Mucosa of gallbladder (tissue), 1 donor: ENCODE results near the gene HS3ST3A1. TPM values are rescaled to one million over a fixed set of nuclear protein-coding genes. Genes with fewer than 3 reads are reported as not detected.

ENCODE experiments used
- DNase-seq: peaks from one replicate; pipeline ENCODE4 v3.0.0-alpha.2; 2020; ENCODE audit warnings: low spot score
- total RNA-seq: library from RNA; stranded (reverse); gene quantifications from one replicate; pipeline ENCODE4 v1.2.1, GENCODE V29; 2021
- donor health status: DM: no; HTN: no; CAD: no.

The HS3ST3A1 gene
- total RNA-seq, 1 donor from 2014 or later, result 0.49 TPM

GRCh38 chr17:13598353-13599167, 3.2 kb downstream of the HS3ST3A1 start:
- no peak for DNase-seq

- DNase-seq, result no peak
Observed at GRCh38 chr17:13597723-13598347, 3.9 kb downstream of the HS3ST3A1 start.

GRCh38 chr17:13596241-13596923, 5.3 kb downstream of the HS3ST3A1 start:
- no peak for DNase-seq

GRCh38 chr17:13595599-13595899, 6.2 kb downstream of the HS3ST3A1 start:
- DNase-seq, result no peak

- peak; percentile 84 for DNase-seq
Observed at GRCh38 chr17:13594762-13595598, 6.7 kb downstream of the HS3ST3A1 start.

- DNase-seq, result no peak
Observed at GRCh38 chr17:13594310-13594709, 7.4 kb downstream of the HS3ST3A1 start.

- DNase-seq, result no peak
Observed at GRCh38 chr17:13593757-13594156, 8.0 kb downstream of the HS3ST3A1 start.

GRCh38 chr17:13593021-13593751, 8.5 kb downstream of the HS3ST3A1 start:
- no peak for DNase-seq

GRCh38 chr17:13592427-13592826, 9.3 kb downstream of the HS3ST3A1 start:
- no peak for DNase-seq

GRCh38 chr17:13590441-13590840, 11.3 kb downstream of the HS3ST3A1 start:
- no peak for DNase-seq

- DNase-seq, result no peak
Observed at GRCh38 chr17:13589658-13590057, 12.1 kb downstream of the HS3ST3A1 start.

GRCh38 chr17:13587487-13588338, 14.0 kb downstream of the HS3ST3A1 start:
- DNase-seq, result no peak

- no peak for DNase-seq
Observed at GRCh38 chr17:13584701-13585080, 17.0 kb downstream of the HS3ST3A1 start.

- DNase-seq, result no peak
Observed at GRCh38 chr17:13583996-13584700, 17.6 kb downstream of the HS3ST3A1 start.

- DNase-seq, result no peak
Observed at GRCh38 chr17:13582776-13583547, 18.8 kb downstream of the HS3ST3A1 start.

GRCh38 chr17:13581925-13582324, 19.8 kb downstream of the HS3ST3A1 start:
- no peak for DNase-seq

GRCh38 chr17:13580790-13581189, 20.9 kb downstream of the HS3ST3A1 start:
- DNase-seq, result no peak

- DNase-seq, result no peak
Observed at GRCh38 chr17:13576661-13577526, 24.8 kb downstream of the HS3ST3A1 start.
